ENCODE data around the gene UST. TPM values are rescaled to one million over a fixed set of nuclear protein-coding genes. Genes with fewer than 3 reads are reported as not detected.
"Not testable (repeated sequence)": the region's sequence is repeated elsewhere in the genome, so short reads cannot be mapped to it uniquely, and the experiment has no call there.

The UST gene
- total RNA-seq, 5 donors from 2014 or later (not counting 1 experiment from before 2014, with no cell fraction given): 1.9 to 5.3 (median 3.0) TPM

GRCh38 chr6:149039025-149039424, 292.2 kb downstream of the UST start:
- H3K4me3 ChIP-seq (ENCODE audit: control insufficient read depth in 1 of 2, extremely low read depth in 1 of 2, low read length in 1 of 2); POLR2A ChIA-PET; CTCF ChIA-PET; H3K27ac ChIP-seq (ENCODE audit: low read length); H3K36me3 ChIP-seq (ENCODE audit: control insufficient read depth in 2 of 2, extremely low read depth in 1 of 2, insufficient read depth in 1 of 2, low read length in 1 of 2); DNase-seq; H3K27me3 ChIP-seq (replicated peaks in 1 of 2; ENCODE audit: control insufficient read depth in 2 of 2, extremely low read depth in 1 of 2, insufficient read depth in 2 of 2, low read length in 1 of 2); H3K4me3 Mint-ChIP-seq; H3K36me3 Mint-ChIP-seq; H3K27me3 Mint-ChIP-seq; ATAC-seq (replicated peaks in 1 of 4); H3K27ac Mint-ChIP-seq; H3K9me3 ChIP-seq; H3K4me1 ChIP-seq (ENCODE audit: control insufficient read depth in 1 of 2, extremely low read depth in 1 of 2, insufficient read depth in 2 of 2, low read length in 2 of 2); H3K4me1 Mint-ChIP-seq; H3K9me3 Mint-ChIP-seq: not testable (repeated sequence)
- 83% methylated on average over 5 of the region's 7 CpGs for WGBS (ENCODE audit: insufficient coverage)

- peaks cover 24 to 29% (median 28%) of the 10 kb centered on the region in 3 donors for H3K4me1 Mint-ChIP-seq
These were observed 295.1 kb downstream of the UST start for GRCh38 chr6:149041953-149042352.

GRCh38 chr6:149043476-149044130, 296.8 kb downstream of the UST start:
- H3K27me3 Mint-ChIP-seq: no peaks in the 10 kb centered on the region
- no peaks in the 10 kb centered on the region for H3K27me3 ChIP-seq (replicated peaks in 1 of 2; ENCODE audit: control insufficient read depth in 2 of 2, extremely low read depth in 1 of 2, insufficient read depth in 2 of 2, low read length in 1 of 2)
- CTCF ChIA-PET: interaction anchor here (0.5 to 0.9 kb wide), 2 partner anchors 16 to 390 kb away, joined by 3 read pairs; no protein-coding TSS in a partner anchor
- H3K27ac Mint-ChIP-seq: no peak overlapping the region
- H3K4me1 Mint-ChIP-seq: peaks cover 29 to 42% (median 38%) of the 10 kb centered on the region in 3 donors
- H3K4me3 ChIP-seq (ENCODE audit: control insufficient read depth in 1 of 2, extremely low read depth in 1 of 2, low read length in 1 of 2): no peak overlapping the region
- H3K36me3 ChIP-seq (ENCODE audit: control insufficient read depth in 2 of 2, extremely low read depth in 1 of 2, insufficient read depth in 1 of 2, low read length in 1 of 2): peaks cover 0 to 2% of the 10 kb centered on the region in 2 donors
- peak in 1 of 4 experiments; percentile 30 for ATAC-seq (replicated peaks in 1 of 4)
- DNase-seq: no peak
- no peak overlapping the region for H3K27ac ChIP-seq (ENCODE audit: low read length)
- H3K4me1 ChIP-seq (ENCODE audit: control insufficient read depth in 1 of 2, extremely low read depth in 1 of 2, insufficient read depth in 2 of 2, low read length in 2 of 2): peaks cover 8 to 21% of the 10 kb centered on the region in 2 experiments
- no peaks in the 10 kb centered on the region for H3K9me3 Mint-ChIP-seq
- POLR2A ChIA-PET: no interaction called here
- no peaks in the 10 kb centered on the region for H3K9me3 ChIP-seq
- no peaks in the 10 kb centered on the region for H3K36me3 Mint-ChIP-seq
- 93% methylated on average over 7 of the region's 10 CpGs for WGBS (ENCODE audit: insufficient coverage)
- no peak overlapping the region for H3K4me3 Mint-ChIP-seq

More at GRCh38 chr6:149041953-149042352, 295.1 kb downstream of the UST start:
- no peak for DNase-seq
- Histone ChIP-seq H3K27ac (ENCODE audit: low read length) (no peak overlapping the region), H3K4me1 (ENCODE audit: control insufficient read depth in 1 of 2, extremely low read depth in 1 of 2, insufficient read depth in 2 of 2, low read length in 2 of 2) (peaks cover 3 to 21% of the 10 kb centered on the region in 2 experiments), H3K9me3 (no peaks in the 10 kb centered on the region), H3K27me3 (replicated peaks in 1 of 2; ENCODE audit: control insufficient read depth in 2 of 2, extremely low read depth in 1 of 2, insufficient read depth in 2 of 2, low read length in 1 of 2) (no peaks in the 10 kb centered on the region), H3K36me3 (ENCODE audit: control insufficient read depth in 2 of 2, extremely low read depth in 1 of 2, insufficient read depth in 1 of 2, low read length in 1 of 2) (peaks cover 0 to 2% of the 10 kb centered on the region in 2 donors), H3K4me3 (ENCODE audit: control insufficient read depth in 1 of 2, extremely low read depth in 1 of 2, low read length in 1 of 2) (no peak overlapping the region)
- Mint-ChIP-seq H3K9me3 (no peaks in the 10 kb centered on the region), H3K36me3 (no peaks in the 10 kb centered on the region), H3K4me3 (no peak overlapping the region), H3K27ac (no peak overlapping the region), H3K27me3 (no peaks in the 10 kb centered on the region)
- CTCF ChIA-PET: interaction anchor here in 1 of 2 donors (0.7 kb wide), 1 partner anchor 405 kb away, joined by 3 read pairs; no protein-coding TSS in a partner anchor
- ATAC-seq (replicated peaks in 1 of 4): no peak
- POLR2A ChIA-PET: no interaction called here
- WGBS (ENCODE audit: insufficient coverage): no CpG with 5 or more reads among the region's 2 CpGs

- Histone ChIP-seq H3K27me3 (replicated peaks in 1 of 2; ENCODE audit: control insufficient read depth in 2 of 2, extremely low read depth in 1 of 2, insufficient read depth in 2 of 2, low read length in 1 of 2) (no peaks in the 10 kb centered on the region), H3K4me1 (ENCODE audit: control insufficient read depth in 1 of 2, extremely low read depth in 1 of 2, insufficient read depth in 2 of 2, low read length in 2 of 2) (peaks cover 8 to 21% of the 10 kb centered on the region in 2 experiments), H3K27ac (ENCODE audit: low read length) (no peak overlapping the region), H3K9me3 (no peaks in the 10 kb centered on the region), H3K36me3 (ENCODE audit: control insufficient read depth in 2 of 2, extremely low read depth in 1 of 2, insufficient read depth in 1 of 2, low read length in 1 of 2) (peaks cover 0 to 2% of the 10 kb centered on the region in 2 donors), H3K4me3 (ENCODE audit: control insufficient read depth in 1 of 2, extremely low read depth in 1 of 2, low read length in 1 of 2) (no peak overlapping the region)
- no peaks in the 10 kb centered on the region for H3K9me3 Mint-ChIP-seq
- peaks cover 29 to 43% (median 40%) of the 10 kb centered on the region in 3 donors for H3K4me1 Mint-ChIP-seq
- no peak overlapping the region for H3K4me3 Mint-ChIP-seq
- ATAC-seq (replicated peaks in 1 of 4) (no peak), DNase-seq (no peak)
- ChIA-PET POLR2A (interaction anchor here in 1 of 2 donors (0.7 kb wide), 1 partner anchor 365 kb away, joined by 4 read pairs; no protein-coding TSS in a partner anchor), CTCF (interaction anchor here (0.6 to 2.4 kb wide), 6 partner anchors 8 to 473 kb away, joined by 3 to 8 read pairs (median 3); no protein-coding TSS in a partner anchor)
- H3K36me3 Mint-ChIP-seq: no peaks in the 10 kb centered on the region
- H3K27me3 Mint-ChIP-seq: no peaks in the 10 kb centered on the region
- H3K27ac Mint-ChIP-seq: peak overlapping the region in 1 of 2 donors; percentile 73
- WGBS (ENCODE audit: insufficient coverage): 97% methylated on average over 4 of the region's 8 CpGs
These were observed 297.7 kb downstream of the UST start for GRCh38 chr6:149044528-149044927.

GRCh38 chr6:149045404-149045803, 298.6 kb downstream of the UST start:
- POLR2A ChIA-PET: no interaction called here
- H3K4me3 Mint-ChIP-seq: no peak overlapping the region

GRCh38 chr6:149046164-149046821, 299.5 kb downstream of the UST start:
- Mint-ChIP-seq H3K9me3 (no peaks in the 10 kb centered on the region), H3K4me3 (peak overlapping the region in 2 of 3 donors; percentile 5 to 47), H3K27me3 (no peaks in the 10 kb centered on the region), H3K36me3 (no peaks in the 10 kb centered on the region), H3K27ac (peak overlapping the region; percentile 62 to 85), H3K4me1 (peaks cover 29 to 47% (median 40%) of the 10 kb centered on the region in 3 donors)
- Histone ChIP-seq H3K4me1 (ENCODE audit: control insufficient read depth in 1 of 2, extremely low read depth in 1 of 2, insufficient read depth in 2 of 2, low read length in 2 of 2) (peaks cover 8 to 21% of the 10 kb centered on the region in 2 experiments), H3K9me3 (no peaks in the 10 kb centered on the region), H3K36me3 (ENCODE audit: control insufficient read depth in 2 of 2, extremely low read depth in 1 of 2, insufficient read depth in 1 of 2, low read length in 1 of 2) (no peaks in the 10 kb centered on the region), H3K27me3 (replicated peaks in 1 of 2; ENCODE audit: control insufficient read depth in 2 of 2, extremely low read depth in 1 of 2, insufficient read depth in 2 of 2, low read length in 1 of 2) (no peaks in the 10 kb centered on the region), H3K4me3 (ENCODE audit: control insufficient read depth in 1 of 2, extremely low read depth in 1 of 2, low read length in 1 of 2) (no peak overlapping the region), H3K27ac (ENCODE audit: low read length) (no peak overlapping the region)
- CTCF ChIA-PET: interaction anchor here (0.5 to 2.4 kb wide), 7 partner anchors 18 to 471 kb away, joined by 3 to 8 read pairs (median 4); no protein-coding TSS in a partner anchor
- DNase-seq (no peak), ATAC-seq (replicated peaks in 1 of 4) (no peak)
- POLR2A ChIA-PET: interaction anchor here in 1 of 2 donors (0.5 kb wide), 1 partner anchor 786 kb away, joined by 4 read pairs; no protein-coding TSS in a partner anchor
- 100% methylated on average over 1 of the region's 6 CpGs for WGBS (ENCODE audit: insufficient coverage)

More at GRCh38 chr6:149045404-149045803, 298.6 kb downstream of the UST start:
- peaks cover 8 to 21% of the 10 kb centered on the region in 2 experiments for H3K4me1 ChIP-seq (ENCODE audit: control insufficient read depth in 1 of 2, extremely low read depth in 1 of 2, insufficient read depth in 2 of 2, low read length in 2 of 2)
- H3K27ac ChIP-seq (ENCODE audit: low read length): no peak overlapping the region
- no CpG with 5 or more reads among the region's 2 CpGs for WGBS (ENCODE audit: insufficient coverage)
- no peaks in the 10 kb centered on the region for H3K36me3 Mint-ChIP-seq
- no peaks in the 10 kb centered on the region for H3K27me3 Mint-ChIP-seq
- no peaks in the 10 kb centered on the region for H3K36me3 ChIP-seq (ENCODE audit: control insufficient read depth in 2 of 2, extremely low read depth in 1 of 2, insufficient read depth in 1 of 2, low read length in 1 of 2)
- no peaks in the 10 kb centered on the region for H3K9me3 Mint-ChIP-seq
- CTCF ChIA-PET: interaction anchor here (0.5 to 2.4 kb wide), 6 partner anchors 17 to 472 kb away, joined by 3 to 8 read pairs (median 4); no protein-coding TSS in a partner anchor
- peak overlapping the region; percentile 42 to 44 for H3K27ac Mint-ChIP-seq
- no peak overlapping the region for H3K4me3 ChIP-seq (ENCODE audit: control insufficient read depth in 1 of 2, extremely low read depth in 1 of 2, low read length in 1 of 2)
- DNase-seq (peak in 11 of 35 experiments; percentile 10 to 43 (median 16)), ATAC-seq (replicated peaks in 1 of 4) (peak; percentile 55 to 74 (median 63))
- peaks cover 29 to 47% (median 40%) of the 10 kb centered on the region in 3 donors for H3K4me1 Mint-ChIP-seq
- no peaks in the 10 kb centered on the region for H3K9me3 ChIP-seq
- no peaks in the 10 kb centered on the region for H3K27me3 ChIP-seq (replicated peaks in 1 of 2; ENCODE audit: control insufficient read depth in 2 of 2, extremely low read depth in 1 of 2, insufficient read depth in 2 of 2, low read length in 1 of 2)

Measured in T-cell (primary cell).